Vagina (tissue), 2 donors: Measurements from ENCODE around the gene COQ2.

Experiments used
- POLR2A ChIP-seq, 2 donors: fragments of 450-650 bp; IDR thresholded peaks; one replicate each; pipeline ENCODE4 v1.6.1; 2017; ENCODE audit warnings: antibody characterized with exemption in 2 of 2, mild to moderate bottlenecking in 2 of 2, moderate library complexity in 2 of 2
- POLR2AphosphoS5 ChIP-seq, 2 donors: sonication (generic); formaldehyde crosslinking; IDR thresholded peaks; one replicate each; pipeline ENCODE4 v1.9.0; 2017; ENCODE audit warnings: antibody characterized with exemption in 2 of 2, mild to moderate bottlenecking in 2 of 2, low read depth in 1 of 2; ENCODE audit not compliant: insufficient read depth in 1 of 2
- TF ChIP-seq, protein P1 (sequence below), 3 experiments: fragments of 450-650 bp in 2 of 3; fragments of 200-600 bp in 1 of 3; sonication (generic) in 1 of 3; IDR thresholded peaks; one replicate each; pipeline ENCODE4 v1.5.1; 2017 to 2019; ENCODE audit warnings: antibody characterized with exemption in 3 of 3, mild to moderate bottlenecking in 2 of 3, moderate library complexity in 2 of 3

DNA sequence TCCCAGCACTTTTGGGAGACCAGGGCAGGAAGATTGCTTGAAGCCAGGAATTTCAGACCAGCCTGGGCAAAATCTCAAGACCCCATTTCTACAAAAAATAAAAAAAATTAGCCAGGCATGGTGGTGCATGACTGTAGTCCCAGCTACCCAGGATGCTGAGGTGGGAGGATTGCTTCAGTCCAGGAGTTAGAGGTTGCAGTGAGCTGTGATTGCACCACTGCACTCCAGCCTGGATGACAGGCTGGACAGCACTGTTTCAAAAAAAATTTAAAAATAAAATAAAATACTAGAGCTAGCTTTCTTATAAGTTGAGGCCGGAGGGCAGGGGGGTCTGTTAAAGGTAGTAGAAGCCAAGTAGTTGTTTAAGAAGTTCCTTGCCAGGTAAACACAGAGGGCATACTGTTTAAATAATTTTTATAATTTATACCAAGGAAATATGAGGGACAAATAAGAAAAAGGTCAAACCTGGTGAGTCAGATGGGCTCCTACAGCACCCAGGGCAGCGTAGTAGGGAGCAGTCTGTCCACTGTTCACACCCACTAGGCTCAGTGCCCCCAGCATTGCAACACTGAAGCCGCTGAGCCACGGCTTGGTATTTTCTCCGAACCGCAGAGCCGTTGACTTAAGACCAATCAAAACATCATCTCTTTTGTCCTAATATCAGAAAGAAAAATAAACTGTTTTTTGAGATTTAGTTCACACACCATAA lies 17.3 kb downstream of the COQ2 start:
- TF ChIP-seq POLR2AphosphoS5 (IDR thresholded peaks at IDR 0.05; ENCODE audit: insufficient read depth in 1 of 2, low read depth in 1 of 2): no peak
- TF ChIP-seq, protein P1, sequence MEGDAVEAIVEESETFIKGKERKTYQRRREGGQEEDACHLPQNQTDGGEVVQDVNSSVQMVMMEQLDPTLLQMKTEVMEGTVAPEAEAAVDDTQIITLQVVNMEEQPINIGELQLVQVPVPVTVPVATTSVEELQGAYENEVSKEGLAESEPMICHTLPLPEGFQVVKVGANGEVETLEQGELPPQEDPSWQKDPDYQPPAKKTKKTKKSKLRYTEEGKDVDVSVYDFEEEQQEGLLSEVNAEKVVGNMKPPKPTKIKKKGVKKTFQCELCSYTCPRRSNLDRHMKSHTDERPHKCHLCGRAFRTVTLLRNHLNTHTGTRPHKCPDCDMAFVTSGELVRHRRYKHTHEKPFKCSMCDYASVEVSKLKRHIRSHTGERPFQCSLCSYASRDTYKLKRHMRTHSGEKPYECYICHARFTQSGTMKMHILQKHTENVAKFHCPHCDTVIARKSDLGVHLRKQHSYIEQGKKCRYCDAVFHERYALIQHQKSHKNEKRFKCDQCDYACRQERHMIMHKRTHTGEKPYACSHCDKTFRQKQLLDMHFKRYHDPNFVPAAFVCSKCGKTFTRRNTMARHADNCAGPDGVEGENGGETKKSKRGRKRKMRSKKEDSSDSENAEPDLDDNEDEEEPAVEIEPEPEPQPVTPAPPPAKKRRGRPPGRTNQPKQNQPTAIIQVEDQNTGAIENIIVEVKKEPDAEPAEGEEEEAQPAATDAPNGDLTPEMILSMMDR (IDR thresholded peaks at IDR 0.05): no peak
- no peak for TF ChIP-seq POLR2A (IDR thresholded peaks at IDR 0.05)
